Thyroid gland (tissue), 4 donors: ENCODE data around the gene IQSEC1.

ENCODE experiments used
- POLR2A ChIP-seq, 2 donors: fragments of 450-650 bp; IDR thresholded peaks; one replicate each; pipeline ENCODE4 v1.6.1; 2017; ENCODE audit warnings: antibody characterized with exemption in 2 of 2, mild to moderate bottlenecking in 2 of 2, moderate library complexity in 1 of 2
- TF ChIP-seq, protein P1 (sequence below), 6 experiments: fragments of 200-600 bp in 3 of 6; fragments of 450-650 bp in 3 of 6; sonication (generic) in 3 of 6; IDR thresholded peaks; one replicate each; pipeline ENCODE4 v1.5.1; 2016 to 2019; ENCODE audit warnings: antibody characterized with exemption in 6 of 6, mild to moderate bottlenecking in 2 of 6, inconsistent platforms in 1 of 6, moderate library complexity in 1 of 6

GRCh38 chr3:12865271-12865670 is 208.0 kb downstream of the IQSEC1 start:
- TF ChIP-seq POLR2A (IDR thresholded peaks at IDR 0.05): no peak
- TF ChIP-seq, protein P1, sequence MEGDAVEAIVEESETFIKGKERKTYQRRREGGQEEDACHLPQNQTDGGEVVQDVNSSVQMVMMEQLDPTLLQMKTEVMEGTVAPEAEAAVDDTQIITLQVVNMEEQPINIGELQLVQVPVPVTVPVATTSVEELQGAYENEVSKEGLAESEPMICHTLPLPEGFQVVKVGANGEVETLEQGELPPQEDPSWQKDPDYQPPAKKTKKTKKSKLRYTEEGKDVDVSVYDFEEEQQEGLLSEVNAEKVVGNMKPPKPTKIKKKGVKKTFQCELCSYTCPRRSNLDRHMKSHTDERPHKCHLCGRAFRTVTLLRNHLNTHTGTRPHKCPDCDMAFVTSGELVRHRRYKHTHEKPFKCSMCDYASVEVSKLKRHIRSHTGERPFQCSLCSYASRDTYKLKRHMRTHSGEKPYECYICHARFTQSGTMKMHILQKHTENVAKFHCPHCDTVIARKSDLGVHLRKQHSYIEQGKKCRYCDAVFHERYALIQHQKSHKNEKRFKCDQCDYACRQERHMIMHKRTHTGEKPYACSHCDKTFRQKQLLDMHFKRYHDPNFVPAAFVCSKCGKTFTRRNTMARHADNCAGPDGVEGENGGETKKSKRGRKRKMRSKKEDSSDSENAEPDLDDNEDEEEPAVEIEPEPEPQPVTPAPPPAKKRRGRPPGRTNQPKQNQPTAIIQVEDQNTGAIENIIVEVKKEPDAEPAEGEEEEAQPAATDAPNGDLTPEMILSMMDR (IDR thresholded peaks at IDR 0.05): no peak
